Lower lobe of right lung (tissue), 2 donors: Measurements from ENCODE around the gene GJA8. TPM values are rescaled to one million over a fixed set of nuclear protein-coding genes. Genes with fewer than 3 reads are reported as not detected.

ENCODE experiments used
- ATAC-seq, 2 donors: fragments of 200-7000 bp; cut with Tn5 transposase; one replicate each; pipeline ENCODE4 v1.9.1; 2020 to 2022; ENCODE audit warnings: mild to moderate bottlenecking in 2 of 2, moderate library complexity in 2 of 2
- DNase-seq: peaks from one replicate; pipeline ENCODE4 v3.0.0-alpha.2; 2020
- H3K27ac ChIP-seq: fragments of 200-600 bp; one replicate; pipeline ENCODE4 v1.8.0; 2022
- H3K27me3 ChIP-seq: fragments of 200-600 bp; one replicate; pipeline ENCODE4 v1.8.0; 2022; ENCODE audit warnings: low read depth
- H3K36me3 ChIP-seq: fragments of 200-600 bp; one replicate; pipeline ENCODE4 v1.8.0; 2022; ENCODE audit warnings: mild to moderate bottlenecking
- H3K4me1 ChIP-seq: fragments of 200-600 bp; one replicate; pipeline ENCODE4 v1.8.0; 2022
- H3K4me3 ChIP-seq: fragments of 200-600 bp; one replicate; pipeline ENCODE4 v1.8.0; 2022; ENCODE audit warnings: mild to moderate bottlenecking
- H3K9me3 ChIP-seq: fragments of 200-600 bp; one replicate; pipeline ENCODE4 v1.8.0; 2022
- intact Hi-C: fragments of 100-400 bp; cut with DNase I; formaldehyde crosslinking; loops from one replicate; pipeline ENCODE4 v1.11.0; 2022
- total RNA-seq: library from RNA; stranded (reverse); fragmentation: NEBNext Ultra II Directional; extraction: Animal tissue kit (Norgen Biotek cat#: 25700); gene quantifications from one replicate; pipeline ENCODE4 v1.2.1, GENCODE V29; 2021
- TF ChIP-seq, protein P1 (sequence below): fragments of 200-600 bp; IDR thresholded peaks from one replicate; pipeline ENCODE4 v1.8.0; 2022; ENCODE audit warnings: antibody characterized with exemption, mild to moderate bottlenecking
- donor health status: DM: no; HTN: yes; CAD: no; lungs with severe emphysema.

The GJA8 gene
- total RNA-seq, 1 donor from 2014 or later = not detected

DNA sequence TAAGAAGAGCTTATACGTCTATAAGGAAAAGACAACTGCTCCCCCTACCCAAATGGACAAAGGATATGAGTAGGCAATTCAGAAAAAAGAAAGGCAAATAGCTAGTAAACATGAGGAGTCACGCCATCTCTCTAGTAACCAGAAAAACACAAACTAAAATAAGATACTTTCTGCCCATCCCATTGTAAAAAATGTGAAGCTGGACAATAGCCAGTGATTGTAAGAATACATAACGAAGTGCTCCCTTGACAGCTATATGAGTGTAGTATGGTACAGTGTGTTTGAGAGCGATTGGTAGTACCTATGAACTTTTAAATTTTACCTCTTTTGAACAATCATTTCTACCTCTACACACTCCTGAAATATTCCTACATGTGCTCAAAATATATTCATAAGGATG, 7.5 kb upstream of the GJA8 start:
- H3K4me3 ChIP-seq = no peak overlapping the region
- H3K9me3 ChIP-seq = no peaks in the 10 kb centered on the region
- H3K4me1 ChIP-seq = peaks cover 4% of the 10 kb centered on the region
- TF ChIP-seq, protein P1, sequence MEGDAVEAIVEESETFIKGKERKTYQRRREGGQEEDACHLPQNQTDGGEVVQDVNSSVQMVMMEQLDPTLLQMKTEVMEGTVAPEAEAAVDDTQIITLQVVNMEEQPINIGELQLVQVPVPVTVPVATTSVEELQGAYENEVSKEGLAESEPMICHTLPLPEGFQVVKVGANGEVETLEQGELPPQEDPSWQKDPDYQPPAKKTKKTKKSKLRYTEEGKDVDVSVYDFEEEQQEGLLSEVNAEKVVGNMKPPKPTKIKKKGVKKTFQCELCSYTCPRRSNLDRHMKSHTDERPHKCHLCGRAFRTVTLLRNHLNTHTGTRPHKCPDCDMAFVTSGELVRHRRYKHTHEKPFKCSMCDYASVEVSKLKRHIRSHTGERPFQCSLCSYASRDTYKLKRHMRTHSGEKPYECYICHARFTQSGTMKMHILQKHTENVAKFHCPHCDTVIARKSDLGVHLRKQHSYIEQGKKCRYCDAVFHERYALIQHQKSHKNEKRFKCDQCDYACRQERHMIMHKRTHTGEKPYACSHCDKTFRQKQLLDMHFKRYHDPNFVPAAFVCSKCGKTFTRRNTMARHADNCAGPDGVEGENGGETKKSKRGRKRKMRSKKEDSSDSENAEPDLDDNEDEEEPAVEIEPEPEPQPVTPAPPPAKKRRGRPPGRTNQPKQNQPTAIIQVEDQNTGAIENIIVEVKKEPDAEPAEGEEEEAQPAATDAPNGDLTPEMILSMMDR = no peak
- no peaks in the 10 kb centered on the region for H3K36me3 ChIP-seq
- no peak overlapping the region for H3K27ac ChIP-seq
- intact Hi-C loops = loop anchor here (10.0 kb wide), 1 partner anchor 170 kb away; no protein-coding TSS in a partner anchor
- ATAC-seq (no peak), DNase-seq (no peak)
- no peaks in the 10 kb centered on the region for H3K27me3 ChIP-seq

DNA sequence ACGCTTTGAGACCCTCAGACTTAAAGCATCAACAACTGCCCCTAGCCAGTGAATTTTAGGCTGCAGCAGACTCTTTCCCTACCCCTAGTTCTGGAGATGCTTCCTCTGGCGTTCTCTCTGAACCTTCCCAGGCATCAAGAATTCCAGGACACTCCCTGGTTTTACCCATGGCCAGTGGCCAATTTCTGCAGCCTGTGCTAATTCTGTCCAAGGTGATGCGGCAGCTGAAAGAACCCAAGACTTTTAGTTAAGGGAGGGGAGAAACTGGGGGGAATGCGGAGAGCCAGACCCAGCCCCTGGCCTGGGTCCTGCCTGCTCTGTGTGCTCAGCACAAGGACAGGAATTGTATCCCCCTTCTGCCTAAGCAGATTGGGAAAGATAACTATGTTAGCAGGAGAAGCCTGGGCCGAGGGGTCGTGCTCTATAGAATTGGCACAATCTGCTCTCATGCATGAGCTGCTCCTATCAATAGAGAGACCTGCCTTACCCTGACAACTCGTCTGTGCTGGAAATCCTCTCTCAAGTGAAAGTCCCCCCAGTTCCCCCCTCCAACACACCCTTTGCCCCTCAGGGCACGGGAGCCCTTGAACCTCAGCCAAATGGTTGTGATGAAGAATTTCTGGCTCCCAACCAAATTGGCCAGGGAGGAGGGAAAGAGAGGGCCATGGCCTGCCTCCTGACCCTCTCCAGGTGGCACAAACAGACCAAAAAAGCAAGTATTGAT, 5.4 kb upstream of the GJA8 start:
- Histone ChIP-seq H3K4me1 (no peaks in the 10 kb centered on the region), H3K27me3 (no peaks in the 10 kb centered on the region), H3K9me3 (no peaks in the 10 kb centered on the region), H3K27ac (no peak overlapping the region), H3K36me3 (no peaks in the 10 kb centered on the region), H3K4me3 (no peak overlapping the region)
- DNase-seq = no peak
- TF ChIP-seq, protein P1 = no peak
- intact Hi-C loops = loop anchor here (10.0 kb wide), 1 partner anchor 172 kb away; no protein-coding TSS in a partner anchor
- ATAC-seq = no peak

DNA sequence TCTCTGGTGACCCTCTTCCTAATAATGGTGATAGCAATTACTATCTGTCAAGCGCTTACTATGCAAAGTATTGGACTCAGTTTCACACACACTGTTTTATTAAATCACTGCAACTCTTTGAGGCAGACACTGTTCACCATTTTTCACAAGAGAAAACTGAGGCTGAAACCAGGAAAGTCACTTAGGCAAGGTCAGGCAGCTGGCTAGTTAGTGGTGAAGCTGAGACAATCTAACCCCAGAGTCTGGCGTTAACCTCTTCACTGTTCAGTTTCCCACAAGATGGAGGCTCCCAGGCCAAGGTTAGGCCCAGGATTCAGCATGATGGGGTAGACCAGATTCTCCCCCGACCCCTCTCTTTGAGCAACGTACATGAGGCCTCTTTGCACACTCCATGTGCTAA, 4.8 kb upstream of the GJA8 start:
- H3K4me3 ChIP-seq = no peak overlapping the region
- no peaks in the 10 kb centered on the region for H3K4me1 ChIP-seq
- DNase-seq = no peak
- no peaks in the 10 kb centered on the region for H3K27me3 ChIP-seq
- TF ChIP-seq, protein P1 = no peak
- H3K9me3 ChIP-seq = no peaks in the 10 kb centered on the region
- no peak overlapping the region for H3K27ac ChIP-seq
- ATAC-seq = no peak
- no peaks in the 10 kb centered on the region for H3K36me3 ChIP-seq
- intact Hi-C loops = loop anchor here (10.0 kb wide), 1 partner anchor 173 kb away; no protein-coding TSS in a partner anchor

DNA sequence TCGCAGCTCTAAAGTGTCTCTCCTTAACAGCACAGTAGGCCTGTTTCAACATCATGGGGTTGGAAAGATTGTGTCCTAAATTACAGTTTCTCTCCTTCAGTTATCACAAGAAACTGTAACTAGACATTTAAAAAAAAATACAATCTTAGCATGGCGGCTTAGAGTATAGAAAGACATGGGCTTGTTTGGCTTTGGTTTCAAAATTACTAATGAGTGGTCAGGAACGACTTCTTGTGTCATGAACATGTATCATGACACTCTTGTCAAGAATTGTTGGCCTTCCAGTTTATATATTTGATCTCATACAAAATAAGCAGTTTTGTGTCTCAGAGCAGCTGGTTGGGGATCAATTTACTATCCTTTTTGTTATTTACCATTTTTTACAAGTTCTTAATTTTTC, 2.1 kb downstream of the GJA8 start:
- H3K27ac ChIP-seq = no peak overlapping the region

DNA sequence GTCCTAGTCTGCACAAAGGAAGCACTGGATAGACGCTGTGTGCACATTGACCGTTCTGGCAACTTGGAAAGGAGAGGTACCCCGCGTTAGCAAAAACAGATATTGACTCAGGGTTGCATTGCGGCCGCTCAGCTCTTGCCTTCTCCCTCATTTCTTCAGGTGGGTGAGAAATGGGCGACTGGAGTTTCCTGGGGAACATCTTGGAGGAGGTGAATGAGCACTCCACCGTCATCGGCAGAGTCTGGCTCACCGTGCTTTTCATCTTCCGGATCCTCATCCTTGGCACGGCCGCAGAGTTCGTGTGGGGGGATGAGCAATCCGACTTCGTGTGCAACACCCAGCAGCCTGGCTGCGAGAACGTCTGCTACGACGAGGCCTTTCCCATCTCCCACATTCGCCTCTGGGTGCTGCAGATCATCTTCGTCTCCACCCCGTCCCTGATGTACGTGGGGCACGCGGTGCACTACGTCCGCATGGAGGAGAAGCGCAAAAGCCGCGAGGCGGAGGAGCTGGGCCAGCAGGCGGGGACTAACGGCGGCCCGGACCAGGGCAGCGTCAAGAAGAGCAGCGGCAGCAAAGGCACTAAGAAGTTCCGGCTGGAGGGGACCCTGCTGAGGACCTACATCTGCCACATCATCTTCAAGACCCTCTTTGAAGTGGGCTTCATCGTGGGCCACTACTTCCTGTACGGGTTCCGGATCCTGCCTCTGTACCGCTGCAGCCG, 5.4 kb downstream of the GJA8 start:
- no peaks in the 10 kb centered on the region for H3K9me3 ChIP-seq
- ATAC-seq (no peak), DNase-seq (no peak)
- intact Hi-C loops = no loop called here
- H3K4me3 ChIP-seq = no peak overlapping the region
- H3K4me1 ChIP-seq = no peaks in the 10 kb centered on the region
- no peaks in the 10 kb centered on the region for H3K36me3 ChIP-seq
- TF ChIP-seq, protein P1 = no peak
- no peak overlapping the region for H3K27ac ChIP-seq
- no peaks in the 10 kb centered on the region for H3K27me3 ChIP-seq

More for the DNA sequence above, 2.1 kb downstream of the GJA8 start:
- intact Hi-C loops = no loop called here
- H3K4me1 ChIP-seq = no peaks in the 10 kb centered on the region
- DNase-seq (no peak), ATAC-seq (no peak)
- TF ChIP-seq, protein P1 = no peak
- H3K9me3 ChIP-seq = no peaks in the 10 kb centered on the region
- H3K4me3 ChIP-seq = no peak overlapping the region
- no peaks in the 10 kb centered on the region for H3K27me3 ChIP-seq
- H3K36me3 ChIP-seq = no peaks in the 10 kb centered on the region
